VCaP (cell line): ENCODE data around the gene EAPP.
"Not testable (repeated sequence)": the region's sequence is repeated elsewhere in the genome, so short reads cannot be mapped to it uniquely, and the experiment has no call there.

Experiments
- H3K27ac ChIP-seq: fragments of 450-650 bp; 2 replicates; pipeline ENCODE4 v1.5.1; 2017
- TF ChIP-seq, protein P1 (sequence below): fragments of 450-650 bp; conservative IDR thresholded peaks from 2 replicates; pipeline ENCODE4 v1.5.1; 2017; ENCODE audit warnings: mild to moderate bottlenecking, moderate library complexity

The EAPP gene

DNA sequence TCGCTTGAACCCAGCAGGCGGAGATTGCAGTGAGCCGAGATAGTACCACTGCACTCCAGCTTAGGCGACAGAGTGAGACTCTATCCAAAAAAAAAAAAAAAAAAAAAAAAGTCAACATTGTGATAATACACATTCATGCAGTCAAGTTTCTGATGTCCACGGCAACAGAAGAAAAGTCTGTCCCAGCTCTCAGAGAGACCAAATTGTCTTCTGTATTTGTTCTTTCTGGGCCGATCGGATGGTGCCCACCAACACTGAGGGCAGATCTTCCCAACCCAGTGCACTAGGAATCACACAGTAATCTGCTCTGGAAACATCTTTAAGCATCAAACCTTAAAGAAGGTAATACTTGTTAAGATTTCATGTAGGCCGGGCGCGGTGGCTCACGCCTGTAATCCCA lies 31.6 kb downstream of the EAPP start:
- TF ChIP-seq, protein P1, sequence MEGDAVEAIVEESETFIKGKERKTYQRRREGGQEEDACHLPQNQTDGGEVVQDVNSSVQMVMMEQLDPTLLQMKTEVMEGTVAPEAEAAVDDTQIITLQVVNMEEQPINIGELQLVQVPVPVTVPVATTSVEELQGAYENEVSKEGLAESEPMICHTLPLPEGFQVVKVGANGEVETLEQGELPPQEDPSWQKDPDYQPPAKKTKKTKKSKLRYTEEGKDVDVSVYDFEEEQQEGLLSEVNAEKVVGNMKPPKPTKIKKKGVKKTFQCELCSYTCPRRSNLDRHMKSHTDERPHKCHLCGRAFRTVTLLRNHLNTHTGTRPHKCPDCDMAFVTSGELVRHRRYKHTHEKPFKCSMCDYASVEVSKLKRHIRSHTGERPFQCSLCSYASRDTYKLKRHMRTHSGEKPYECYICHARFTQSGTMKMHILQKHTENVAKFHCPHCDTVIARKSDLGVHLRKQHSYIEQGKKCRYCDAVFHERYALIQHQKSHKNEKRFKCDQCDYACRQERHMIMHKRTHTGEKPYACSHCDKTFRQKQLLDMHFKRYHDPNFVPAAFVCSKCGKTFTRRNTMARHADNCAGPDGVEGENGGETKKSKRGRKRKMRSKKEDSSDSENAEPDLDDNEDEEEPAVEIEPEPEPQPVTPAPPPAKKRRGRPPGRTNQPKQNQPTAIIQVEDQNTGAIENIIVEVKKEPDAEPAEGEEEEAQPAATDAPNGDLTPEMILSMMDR: no peak
- no peak overlapping the region for H3K27ac ChIP-seq

DNA sequence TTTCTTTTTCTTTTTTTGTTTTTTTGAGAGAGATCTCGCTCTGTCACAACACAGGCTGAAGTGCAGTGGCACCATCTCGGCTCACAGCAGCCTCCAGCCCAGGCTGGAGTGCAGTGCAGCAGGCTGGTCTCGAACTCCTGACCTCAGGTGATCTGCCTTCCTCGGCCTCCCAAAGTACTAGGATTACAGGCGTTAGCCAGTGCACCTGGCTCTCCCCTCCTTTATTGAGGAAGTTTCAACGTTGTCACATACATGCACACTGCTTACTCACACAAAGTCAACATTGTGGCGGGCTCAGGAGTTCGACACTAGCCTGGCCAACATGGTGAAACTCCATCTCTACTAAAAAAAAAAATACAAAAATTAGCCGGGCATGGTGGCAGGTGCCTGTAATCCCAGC lies 32.0 kb downstream of the EAPP start:
- TF ChIP-seq, protein P1: no peak
- no peak overlapping the region for H3K27ac ChIP-seq

DNA sequence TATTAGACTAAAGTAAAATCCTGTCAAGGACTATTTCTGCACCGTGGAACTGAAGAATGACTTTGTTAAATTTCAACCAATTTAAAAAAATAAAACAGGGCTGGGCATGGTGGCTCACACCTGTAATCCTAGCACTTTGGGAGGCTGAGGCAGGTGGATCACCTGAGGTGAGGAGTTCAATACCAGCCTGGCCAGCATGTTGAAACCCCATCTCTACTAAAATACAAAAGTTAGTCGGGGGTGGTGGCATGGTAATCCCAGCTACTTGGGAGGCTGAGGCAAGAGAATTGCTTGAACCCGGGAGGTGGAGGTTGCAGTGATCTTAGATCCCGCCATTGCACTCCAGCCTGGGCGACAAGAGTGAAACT lies 34.4 kb downstream of the EAPP start:
- not testable (repeated sequence) for H3K27ac ChIP-seq

DNA sequence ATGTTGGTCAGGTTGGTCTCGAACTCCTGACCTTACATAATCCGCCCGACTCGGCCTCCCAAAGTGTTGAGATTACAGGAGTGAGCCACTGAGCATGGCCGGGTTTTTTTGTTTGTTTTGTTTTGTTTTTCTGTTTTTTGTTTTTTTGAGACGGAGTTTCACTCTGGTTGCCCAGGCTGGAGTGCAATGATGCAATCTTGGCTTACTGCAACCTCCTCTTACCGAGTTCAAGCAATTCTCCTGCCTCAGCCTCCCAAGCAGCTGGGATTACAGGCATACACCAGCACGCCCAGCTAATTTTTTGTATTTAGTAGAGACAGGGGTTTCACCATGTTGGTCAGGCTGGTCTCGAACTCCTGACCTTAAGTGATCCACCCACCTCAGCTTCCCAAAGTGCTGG lies 35.5 kb downstream of the EAPP start:
- H3K27ac ChIP-seq: not testable (repeated sequence)

DNA sequence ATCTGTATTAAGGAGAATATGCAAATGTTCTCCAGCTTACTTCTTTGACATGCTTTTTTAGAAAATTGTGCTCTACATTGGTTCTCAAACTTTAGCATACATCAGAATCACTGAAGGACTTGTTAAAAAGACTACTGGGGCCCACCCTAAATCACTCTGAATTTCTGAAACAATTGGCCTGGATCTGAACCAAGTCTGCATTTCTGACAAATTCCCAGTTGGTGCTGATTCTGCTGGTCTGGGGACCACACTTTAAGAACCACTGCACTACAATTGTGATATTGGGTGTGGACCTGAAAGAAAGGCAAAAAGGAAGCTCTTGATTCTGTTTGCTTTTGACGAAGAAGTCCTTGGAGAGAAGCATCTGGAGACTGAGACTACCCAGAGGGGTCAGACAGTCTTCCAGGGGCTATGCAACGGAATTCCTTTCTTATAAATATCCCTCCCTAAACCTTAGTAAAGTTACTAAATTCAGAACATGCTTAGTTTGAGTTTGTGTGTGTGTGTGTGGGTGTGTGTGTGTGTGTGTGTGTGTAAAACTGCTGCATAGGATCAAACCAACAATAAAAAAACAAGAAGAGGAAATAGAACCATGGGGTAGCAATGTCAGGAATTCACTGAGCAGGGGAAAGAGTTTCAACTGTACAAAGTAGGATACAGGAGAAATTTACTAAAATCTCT lies 36.8 kb downstream of the EAPP start:
- no peak overlapping the region for H3K27ac ChIP-seq
- TF ChIP-seq, protein P1: no peak

DNA sequence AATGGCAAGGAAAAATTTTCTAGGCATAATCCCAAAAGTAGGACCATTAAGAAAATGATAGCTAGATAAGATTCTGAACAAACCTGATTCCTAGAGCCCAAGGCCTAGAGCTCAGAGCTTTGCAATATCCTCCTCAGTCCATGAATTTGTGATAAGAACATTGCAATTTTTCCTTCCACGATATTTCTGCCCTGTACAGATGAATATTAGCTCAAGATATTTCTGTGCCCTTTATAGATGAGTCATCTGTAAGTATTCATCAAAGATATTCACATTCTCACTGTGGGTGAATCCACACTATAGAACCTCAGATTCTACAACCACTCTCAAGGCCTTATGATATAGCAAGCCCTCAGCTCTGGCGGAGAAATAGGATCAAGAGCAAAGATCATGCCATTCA lies 37.5 kb downstream of the EAPP start:
- TF ChIP-seq, protein P1: no peak
- no peak overlapping the region for H3K27ac ChIP-seq

DNA sequence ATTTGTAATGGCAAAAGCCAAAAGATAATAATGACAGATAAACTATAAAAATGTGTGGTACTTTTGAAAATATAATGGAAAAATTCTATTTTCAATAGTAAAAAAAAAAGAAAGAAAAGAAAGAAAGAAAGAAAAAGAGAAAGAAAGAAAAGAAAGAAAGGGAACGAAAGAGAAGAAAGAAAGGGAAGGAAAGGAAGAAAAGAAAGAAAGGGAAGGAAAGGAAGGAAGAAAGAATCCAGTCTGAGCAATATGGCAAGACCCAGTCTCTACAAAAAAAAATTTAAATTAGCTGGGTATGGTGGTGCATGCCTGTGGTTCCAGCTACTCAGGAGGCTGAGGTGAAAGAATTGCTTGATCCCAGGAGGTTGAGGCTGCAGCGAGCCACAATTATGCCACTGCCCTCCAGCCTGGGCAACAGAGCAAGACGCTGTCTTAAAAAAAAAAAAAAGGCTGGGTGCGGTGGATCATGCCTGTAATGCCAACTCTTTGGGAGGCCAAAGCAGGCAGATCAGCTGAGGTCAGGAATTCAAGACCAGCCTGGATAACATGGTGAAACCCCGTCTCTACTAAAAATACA lies 38.4 kb downstream of the EAPP start:
- TF ChIP-seq, protein P1: no peak
- H3K27ac ChIP-seq: no peak overlapping the region

DNA sequence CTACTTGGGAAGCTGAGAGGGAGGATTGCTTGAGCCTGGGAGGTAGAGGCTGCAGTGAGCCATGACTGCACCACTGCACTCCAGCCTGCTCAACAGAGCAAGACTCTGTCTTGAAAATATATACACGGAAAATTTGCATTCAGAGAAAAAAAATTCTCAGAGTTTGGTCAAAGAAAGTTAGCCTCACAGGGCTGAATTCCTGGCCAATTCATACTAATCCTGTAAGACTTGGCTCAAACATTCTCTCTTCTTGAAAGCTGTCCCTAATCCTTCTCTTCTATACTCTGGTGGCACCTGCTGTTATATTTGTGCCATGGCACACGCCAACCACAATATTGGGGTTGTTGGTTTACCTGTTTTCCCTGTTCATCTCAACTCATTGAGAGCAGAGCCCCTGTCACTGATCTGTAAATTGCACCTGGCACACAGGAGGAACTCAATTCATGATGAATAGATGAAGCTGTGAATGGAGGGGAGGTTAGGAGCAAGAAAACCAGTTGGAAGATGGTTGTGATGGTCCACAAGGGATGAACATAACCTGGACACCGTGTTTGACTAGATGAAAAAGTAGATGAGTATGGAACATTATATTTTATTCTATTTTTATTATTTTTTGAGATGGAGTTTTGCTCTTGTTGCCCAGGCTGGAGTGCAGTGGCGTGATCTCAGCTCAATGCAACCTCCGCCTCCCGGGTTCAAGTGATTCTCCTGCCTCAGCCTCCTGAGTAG lies 40.7 kb downstream of the EAPP start:
- TF ChIP-seq, protein P1: peak; percentile 83
- no peak overlapping the region for H3K27ac ChIP-seq
